SJSA1 (cell line): ENCODE results near the gene WBP1. TPM values are rescaled to one million over a fixed set of nuclear protein-coding genes. Genes with fewer than 3 reads are reported as not detected.
"Not testable (repeated sequence)": the region's sequence is repeated elsewhere in the genome, so short reads cannot be mapped to it uniquely, and the experiment has no call there.

Experiments
- DNase-seq, 2 experiments: peaks; one replicate each; pipeline ENCODE4 v3.0.0-alpha.2; 2015 to 2020; ENCODE audit warnings: low spot score in 2 of 2, low read depth in 1 of 2
- H3K27ac ChIP-seq: fragments of 250-450 bp; sonication (Bioruptor Pico); 2 replicates; pipeline ENCODE4 v1.5.1; 2020; ENCODE audit warnings: mild to moderate bottlenecking, moderate library complexity
- H3K27me3 ChIP-seq: fragments of 250-450 bp; sonication (Bioruptor Pico); replicated peaks from 2 replicates; pipeline ENCODE4 v1.5.1; 2020; ENCODE audit warnings: mild to moderate bottlenecking, moderate library complexity
- H3K36me3 ChIP-seq: fragments of 250-450 bp; sonication (Bioruptor Pico); 2 replicates; pipeline ENCODE4 v1.5.1; 2020; ENCODE audit warnings: mild to moderate bottlenecking
- H3K4me1 ChIP-seq: fragments of 250-450 bp; sonication (Bioruptor Pico); replicated peaks from 2 replicates; pipeline ENCODE4 v1.6.1; 2021; ENCODE audit warnings: mild to moderate bottlenecking
- H3K4me3 ChIP-seq: fragments of 250-450 bp; sonication (Bioruptor Pico); 2 replicates; pipeline ENCODE4 v1.5.1; 2020; ENCODE audit warnings: mild to moderate bottlenecking
- H3K9me3 ChIP-seq: fragments of 250-450 bp; sonication (Bioruptor Pico); replicated peaks from 2 replicates; pipeline ENCODE4 v1.5.1; 2020; ENCODE audit warnings: mild to moderate bottlenecking
- total RNA-seq: library from RNA; depleted of rRNA; stranded (reverse); fragments of >200 nt; shearing (Covaris generic); gene quantifications from 2 replicates; pipeline ENCODE4 v1.2.3, GENCODE V29; 2014

WBP1 gene
- total RNA-seq, 1 experiment from 2014 or later = 39.6 TPM

- no peaks in the 10 kb centered on the region for H3K27me3 ChIP-seq
- H3K9me3 ChIP-seq = no peaks in the 10 kb centered on the region
- no peaks in the 10 kb centered on the region for H3K36me3 ChIP-seq
- no peak for DNase-seq
- peaks cover 8% of the 10 kb centered on the region for H3K4me1 ChIP-seq
- H3K27ac ChIP-seq = no peak overlapping the region
- no peak overlapping the region for H3K4me3 ChIP-seq
These were observed 7.6 kb upstream of the WBP1 start for GRCh38 chr2:74450570-74451190.

GRCh38 chr2:74454654-74455511, 3.4 kb upstream of the WBP1 start, which contains the start of gene INO80B:
Gene INO80B, plus strand, starts transcription at chr2:74455087. Its CDS starts 30 bp downstream, at chr2:74455117.
- H3K27ac ChIP-seq = no peak within 1 kb of the TSS
- peak within 1 kb of the TSS; percentile 47 for H3K4me3 ChIP-seq
- H3K36me3 ChIP-seq = peaks cover 10% of the 10 kb centered on the region
- H3K4me1 ChIP-seq = peaks cover 16% of the 10 kb centered on the region
- H3K9me3 ChIP-seq = no peaks in the 10 kb centered on the region
- DNase-seq = peak; percentile 95 to 96
- H3K27me3 ChIP-seq = no peaks in the 10 kb centered on the region

GRCh38 chr2:74457129-74457548, 1.1 kb upstream of the WBP1 start:
- H3K4me3 ChIP-seq = peak overlapping the region; percentile 53
- H3K36me3 ChIP-seq = peaks cover 25% of the 10 kb centered on the region
- peaks cover 16% of the 10 kb centered on the region for H3K4me1 ChIP-seq
- no peak overlapping the region for H3K27ac ChIP-seq
- no peaks in the 10 kb centered on the region for H3K9me3 ChIP-seq
- no peaks in the 10 kb centered on the region for H3K27me3 ChIP-seq
- no peak for DNase-seq

- peaks cover 30% of the 10 kb centered on the region for H3K36me3 ChIP-seq
- no peak for DNase-seq
- H3K9me3 ChIP-seq = no peaks in the 10 kb centered on the region
- H3K27me3 ChIP-seq = no peaks in the 10 kb centered on the region
- peaks cover 16% of the 10 kb centered on the region for H3K4me1 ChIP-seq
- peak overlapping the region; percentile 53 for H3K4me3 ChIP-seq
- H3K27ac ChIP-seq = peak overlapping the region; percentile 2; the same call in 1 of the 2 replicates
These were observed 598 bp upstream of the WBP1 start for GRCh38 chr2:74457549-74458131.

- peak overlapping the region; percentile 53 for H3K4me3 ChIP-seq
- H3K9me3 ChIP-seq = no peaks in the 10 kb centered on the region
- DNase-seq = no peak
- H3K36me3 ChIP-seq = peaks cover 37% of the 10 kb centered on the region
- H3K4me1 ChIP-seq = peaks cover 16% of the 10 kb centered on the region
- no peak overlapping the region for H3K27ac ChIP-seq
- H3K27me3 ChIP-seq = no peaks in the 10 kb centered on the region
These were observed 713 bp downstream of the WBP1 start for GRCh38 chr2:74458938-74459363.

GRCh38 chr2:74459503-74460118, 1.4 kb downstream of the WBP1 start:
- H3K27ac ChIP-seq, H3K9me3 ChIP-seq, H3K4me3 ChIP-seq, DNase-seq, H3K27me3 ChIP-seq: not testable (repeated sequence)
- Histone ChIP-seq H3K4me1 (peaks cover 19% of the 10 kb centered on the region), H3K36me3 (peaks cover 37% of the 10 kb centered on the region)

- Histone ChIP-seq H3K4me1 (peaks cover 21% of the 10 kb centered on the region), H3K36me3 (peaks cover 42% of the 10 kb centered on the region)
- not testable (repeated sequence) for H3K27ac ChIP-seq, DNase-seq, H3K27me3 ChIP-seq, H3K4me3 ChIP-seq, H3K9me3 ChIP-seq
These were observed 1.9 kb downstream of the WBP1 start for GRCh38 chr2:74460187-74460586.

GRCh38 chr2:74461187-74462053, 3.2 kb downstream of the WBP1 start:
- peaks cover 41% of the 10 kb centered on the region for H3K36me3 ChIP-seq
- H3K27ac ChIP-seq = no peak overlapping the region
- H3K4me3 ChIP-seq = no peak overlapping the region
- peaks cover 15% of the 10 kb centered on the region for H3K4me1 ChIP-seq
- no peaks in the 10 kb centered on the region for H3K9me3 ChIP-seq
- no peak for DNase-seq
- H3K27me3 ChIP-seq = no peaks in the 10 kb centered on the region

GRCh38 chr2:74462054-74462785, 4.0 kb downstream of the WBP1 start:
- H3K9me3 ChIP-seq = no peaks in the 10 kb centered on the region
- peaks cover 9% of the 10 kb centered on the region for H3K4me1 ChIP-seq
- peaks cover 34% of the 10 kb centered on the region for H3K36me3 ChIP-seq
- H3K27ac ChIP-seq = no peak overlapping the region
- H3K4me3 ChIP-seq = no peak overlapping the region
- no peaks in the 10 kb centered on the region for H3K27me3 ChIP-seq
- DNase-seq = no peak

- DNase-seq = no peak
- H3K4me3 ChIP-seq = no peak overlapping the region
- no peaks in the 10 kb centered on the region for H3K27me3 ChIP-seq
- H3K4me1 ChIP-seq = peaks cover 8% of the 10 kb centered on the region
- H3K36me3 ChIP-seq = peaks cover 34% of the 10 kb centered on the region
- no peak overlapping the region for H3K27ac ChIP-seq
- H3K9me3 ChIP-seq = no peaks in the 10 kb centered on the region
These were observed 4.5 kb downstream of the WBP1 start for GRCh38 chr2:74462786-74463105.

GRCh38 chr2:74464406-74464805, 6.2 kb downstream of the WBP1 start:
- H3K9me3 ChIP-seq = no peaks in the 10 kb centered on the region
- peaks cover 34% of the 10 kb centered on the region for H3K36me3 ChIP-seq
- H3K27me3 ChIP-seq = no peaks in the 10 kb centered on the region
- peak overlapping the region; percentile 85 for H3K4me3 ChIP-seq
- no peak overlapping the region for H3K27ac ChIP-seq
- no peak for DNase-seq
- H3K4me1 ChIP-seq = peaks cover 8% of the 10 kb centered on the region

- Histone ChIP-seq H3K4me1 (peaks cover 13% of the 10 kb centered on the region), H3K36me3 (peaks cover 31% of the 10 kb centered on the region)
- H3K27ac ChIP-seq, H3K27me3 ChIP-seq, H3K4me3 ChIP-seq, H3K9me3 ChIP-seq, DNase-seq: not testable (repeated sequence)
These were observed 12.5 kb downstream of the WBP1 start for GRCh38 chr2:74470742-74471141.
